ENCODE results near the gene CNOT6.

DNA sequence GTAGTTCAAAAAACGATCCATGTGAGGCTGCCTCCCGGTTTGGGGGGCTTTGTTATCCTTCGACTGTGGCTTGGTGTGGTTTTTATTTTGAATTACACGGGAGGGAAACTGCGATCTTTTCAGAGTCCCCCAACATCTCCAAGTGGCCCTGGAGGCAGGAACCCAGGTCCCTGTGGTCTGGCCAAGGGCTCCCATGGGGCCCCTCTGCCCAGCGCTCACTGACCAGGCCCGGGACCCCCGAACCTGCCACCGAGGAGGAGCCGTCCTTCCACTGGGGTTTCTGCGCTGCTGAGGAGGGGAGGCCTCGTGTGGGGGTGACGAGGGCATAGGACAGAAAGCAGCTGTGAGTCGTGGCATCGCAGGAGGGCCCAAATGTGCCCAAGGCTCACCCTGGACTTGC, 115.2 kb downstream of the CNOT6 start:
- TF ChIP-seq, protein P1, sequence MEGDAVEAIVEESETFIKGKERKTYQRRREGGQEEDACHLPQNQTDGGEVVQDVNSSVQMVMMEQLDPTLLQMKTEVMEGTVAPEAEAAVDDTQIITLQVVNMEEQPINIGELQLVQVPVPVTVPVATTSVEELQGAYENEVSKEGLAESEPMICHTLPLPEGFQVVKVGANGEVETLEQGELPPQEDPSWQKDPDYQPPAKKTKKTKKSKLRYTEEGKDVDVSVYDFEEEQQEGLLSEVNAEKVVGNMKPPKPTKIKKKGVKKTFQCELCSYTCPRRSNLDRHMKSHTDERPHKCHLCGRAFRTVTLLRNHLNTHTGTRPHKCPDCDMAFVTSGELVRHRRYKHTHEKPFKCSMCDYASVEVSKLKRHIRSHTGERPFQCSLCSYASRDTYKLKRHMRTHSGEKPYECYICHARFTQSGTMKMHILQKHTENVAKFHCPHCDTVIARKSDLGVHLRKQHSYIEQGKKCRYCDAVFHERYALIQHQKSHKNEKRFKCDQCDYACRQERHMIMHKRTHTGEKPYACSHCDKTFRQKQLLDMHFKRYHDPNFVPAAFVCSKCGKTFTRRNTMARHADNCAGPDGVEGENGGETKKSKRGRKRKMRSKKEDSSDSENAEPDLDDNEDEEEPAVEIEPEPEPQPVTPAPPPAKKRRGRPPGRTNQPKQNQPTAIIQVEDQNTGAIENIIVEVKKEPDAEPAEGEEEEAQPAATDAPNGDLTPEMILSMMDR (IDR thresholded peaks at IDR 0.05 in 2 of 3, conservative IDR thresholded peaks at IDR 0.05 in 1 of 3; ENCODE audit: control insufficient read depth in 2 of 3, extremely low read depth in 1 of 3, insufficient read depth in 1 of 3, low read depth in 3 of 3, low read length in 3 of 3) = no peak
- TF ChIP-seq EZH2 (IDR thresholded peaks at IDR 0.05; ENCODE audit: borderline replicate concordance, control insufficient read depth, low read depth, low read length) (no peak), POLR2AphosphoS5 (IDR thresholded peaks at IDR 0.05; ENCODE audit: low read length) (no peak), KDM1A (IDR thresholded peaks at IDR 0.05; ENCODE audit: borderline replicate concordance) (no peak), CBX5 (IDR thresholded peaks at IDR 0.05; ENCODE audit: low read depth) (no peak), ESRRA (IDR thresholded peaks at IDR 0.05; ENCODE audit: low read length) (no peak)

All from GM12878 (cell line).